A673 (cell line): Measurements from ENCODE around the gene CDC6. TPM values are rescaled to one million over a fixed set of nuclear protein-coding genes. Genes with fewer than 3 reads are reported as not detected.

Experiments used
- Bru-seq: library from RNA; stranded (reverse); fragments of 400-500 nt; gene quantifications from one replicate; lab custom pipeline; 2021; lab: Mats Ljungman, UMichigan
- BruChase-seq, 2 experiments: library from RNA; stranded (reverse); fragments of 400-500 nt; gene quantifications; one replicate each; lab custom pipeline; 2021; lab: Mats Ljungman, UMichigan
- BruUV-seq: library from RNA; stranded (reverse); fragments of 400-500 nt; replicated peaks from 2 replicates; lab custom pipeline; 2021; lab: Mats Ljungman, UMichigan
- CTCF ChIA-PET: fragments of 300-600 bp; sonication (Branson Sonifier 250); formaldehyde crosslinking; loops from one replicate; lab custom pipeline; 2022; ENCODE audit warnings: antibody characterized with exemption; lab: Charles Lee
- POLR2A ChIA-PET: fragments of 300-600 bp; sonication (Branson Sonifier 250); formaldehyde crosslinking; loops from one replicate; lab custom pipeline; 2022; ENCODE audit warnings: antibody characterized with exemption; ENCODE audit not compliant: low non-redundant PET; lab: Charles Lee
- DNase-seq: peaks from one replicate; pipeline ENCODE4 v3.0.0-alpha.2; 2015; ENCODE audit warnings: low spot score
- H3K27ac ChIP-seq: fragments of 200-600 bp; sonication (generic); 2 replicates; pipeline ENCODE4 v1.5.1; 2016; ENCODE audit warnings: mixed run types, low read depth, mild to moderate bottlenecking, mixed read lengths, antibody characterized with exemption, low read length; ENCODE audit not compliant: poor library complexity, severe bottlenecking
- H3K27me3 ChIP-seq: fragments of 200-600 bp; sonication (generic); replicated peaks from 2 replicates; pipeline ENCODE4 v1.6.1; 2017; ENCODE audit warnings: mixed run types, low read depth, mild to moderate bottlenecking, mixed read lengths, antibody characterized with exemption, low read length; ENCODE audit not compliant: insufficient read depth, poor library complexity
- H3K36me3 ChIP-seq: fragments of 200-600 bp; sonication (generic); 2 replicates; pipeline ENCODE4 v1.6.1; 2016; ENCODE audit warnings: mixed run types, mild to moderate bottlenecking, mixed read lengths, antibody characterized with exemption, low read length; ENCODE audit not compliant: insufficient read depth, poor library complexity, severe bottlenecking
- H3K4me1 ChIP-seq: fragments of 200-600 bp; sonication (generic); 2 replicates; pipeline ENCODE4 v1.6.1; 2017; ENCODE audit warnings: mixed run types, mild to moderate bottlenecking, mixed read lengths, antibody characterized with exemption, low read length; ENCODE audit not compliant: insufficient read depth, poor library complexity, severe bottlenecking
- H3K4me3 ChIP-seq: fragments of 200-600 bp; sonication (generic); 2 replicates; pipeline ENCODE4 v1.5.1; 2016; ENCODE audit warnings: low read depth, mixed run types, mild to moderate bottlenecking, mixed read lengths, low read length; ENCODE audit not compliant: poor library complexity, severe bottlenecking
- H3K9me3 ChIP-seq: fragments of 200-600 bp; sonication (generic); 2 replicates; pipeline ENCODE4 v1.6.1; 2016; ENCODE audit warnings: mixed run types, low read depth, mild to moderate bottlenecking, mixed read lengths, antibody characterized with exemption, low read length; ENCODE audit not compliant: poor library complexity, severe bottlenecking
- CTCF ChIP-seq: fragments of 300-800, 200-600 bp; sonication (generic); conservative IDR thresholded peaks from 2 replicates; pipeline ENCODE4 v1.5.1; 2017; ENCODE audit warnings: low read depth, mild to moderate bottlenecking, antibody characterized with exemption, low read length, moderate library complexity, mixed read lengths
- EZH2 ChIP-seq: fragments of 200-600 bp; sonication (generic); IDR thresholded peaks from 2 replicates; pipeline ENCODE4 v1.6.1; 2017; ENCODE audit warnings: borderline replicate concordance, low read depth, mild to moderate bottlenecking, mixed read lengths, antibody characterized with exemption, low read length; ENCODE audit not compliant: poor library complexity, severe bottlenecking
- intact Hi-C: fragments of 100-400 bp; cut with micrococcal nuclease; formaldehyde crosslinking; loops from one replicate; pipeline ENCODE4 v1.10.0; 2022; ENCODE audit not compliant: unreplicated experiment
- long read RNA-seq: library from polyadenylated mRNA; stranded (forward); transcript quantifications from one replicate; pipeline ENCODE4 v2.0.0, GENCODE V29; 2022
- total RNA-seq: library from RNA; stranded (reverse); gene quantifications from 2 replicates; pipeline ENCODE4 v1.2.3, GENCODE V29; 2021

CDC6 gene
- total RNA-seq (82.6 and 85.7 TPM in 2 replicates), Bru-seq, nascent RNA (percentile 93 among the genes with signal in this experiment), BruChase-seq, experiment 1, labeled RNA remaining after a 2-hour chase (percentile 91 among the genes with signal in this experiment), BruChase-seq, experiment 2, labeled RNA remaining after a 6-hour chase (percentile 88 among the genes with signal in this experiment)
- long read RNA-seq, full-length matches to known transcripts, result 124 of 142 reads
- long read RNA-seq, partial matches to known transcripts, result 3 of 142 reads
- long read RNA-seq, other reads (novel, unspliced or antisense), result 15 of 142 reads

- TF ChIP-seq CTCF (no peak), EZH2 (no peak)
- no peaks in the 10 kb centered on the region for H3K27me3 ChIP-seq
- no peaks in the 10 kb centered on the region for H3K9me3 ChIP-seq
- POLR2A ChIA-PET, result interaction anchor here (0.5 kb wide), 1 partner anchor 1081 kb away, joined by 6 read pairs; no protein-coding TSS in a partner anchor
- BruUV-seq, result TSS peak; percentile 64
- peak; percentile 98 for DNase-seq
- intact Hi-C loops, result loop anchor here (5.0 kb wide), 1 partner anchor 85 kb away; no protein-coding TSS in a partner anchor
- peaks cover 6% of the 10 kb centered on the region for H3K4me1 ChIP-seq
- H3K36me3 ChIP-seq, result peaks cover 19% of the 10 kb centered on the region
- peak within 1 kb of the TSS; percentile 92 for H3K27ac ChIP-seq
- peak within 1 kb of the TSS; percentile 85 for H3K4me3 ChIP-seq
- CTCF ChIA-PET, result interaction anchor here (0.7 kb wide), 1 partner anchor 113 kb away, joined by 3 read pairs; no protein-coding TSS in a partner anchor
Observed at GRCh38 chr17:40287494-40288369, at the start of gene CDC6. TSS of gene CDC6 (plus strand) at chr17:40287879. CDS start at chr17:40289421, 1,542 bp downstream.

GRCh38 chr17:40241252-40241834 lies 46.3 kb upstream of the CDC6 start:
- intact Hi-C loops, result no loop called here

More at GRCh38 chr17:40241252-40241834, 46.3 kb upstream of the CDC6 start:
- ChIA-PET POLR2A (interaction anchor here (0.6 kb wide), 1 partner anchor 62 kb away, joined by 10 read pairs; no protein-coding TSS in a partner anchor), CTCF (no interaction called here)
- H3K4me1 ChIP-seq, result no peaks in the 10 kb centered on the region
- no peak overlapping the region for H3K4me3 ChIP-seq
- H3K27ac ChIP-seq, result no peak overlapping the region
- no peaks in the 10 kb centered on the region for H3K27me3 ChIP-seq
- H3K9me3 ChIP-seq, result no peaks in the 10 kb centered on the region
- TF ChIP-seq CTCF (no peak), EZH2 (no peak)
- DNase-seq, result no peak
- no peaks in the 10 kb centered on the region for H3K36me3 ChIP-seq
- no TSS peak for BruUV-seq
